ENCODE data around the gene ZNHIT1. TPM values are rescaled to one million over a fixed set of nuclear protein-coding genes. Genes with fewer than 3 reads are reported as not detected.
A peak's percentile ranks its signal among the peaks of the same experiment; 100 is the strongest.

Gene ZNHIT1
- total and polyA plus RNA-seq, 2 of the 8 experiments (the other 6 are each of a cell fraction or from before 2014, with no cell fraction given): 38.2 to 61.7 TPM

DNA sequence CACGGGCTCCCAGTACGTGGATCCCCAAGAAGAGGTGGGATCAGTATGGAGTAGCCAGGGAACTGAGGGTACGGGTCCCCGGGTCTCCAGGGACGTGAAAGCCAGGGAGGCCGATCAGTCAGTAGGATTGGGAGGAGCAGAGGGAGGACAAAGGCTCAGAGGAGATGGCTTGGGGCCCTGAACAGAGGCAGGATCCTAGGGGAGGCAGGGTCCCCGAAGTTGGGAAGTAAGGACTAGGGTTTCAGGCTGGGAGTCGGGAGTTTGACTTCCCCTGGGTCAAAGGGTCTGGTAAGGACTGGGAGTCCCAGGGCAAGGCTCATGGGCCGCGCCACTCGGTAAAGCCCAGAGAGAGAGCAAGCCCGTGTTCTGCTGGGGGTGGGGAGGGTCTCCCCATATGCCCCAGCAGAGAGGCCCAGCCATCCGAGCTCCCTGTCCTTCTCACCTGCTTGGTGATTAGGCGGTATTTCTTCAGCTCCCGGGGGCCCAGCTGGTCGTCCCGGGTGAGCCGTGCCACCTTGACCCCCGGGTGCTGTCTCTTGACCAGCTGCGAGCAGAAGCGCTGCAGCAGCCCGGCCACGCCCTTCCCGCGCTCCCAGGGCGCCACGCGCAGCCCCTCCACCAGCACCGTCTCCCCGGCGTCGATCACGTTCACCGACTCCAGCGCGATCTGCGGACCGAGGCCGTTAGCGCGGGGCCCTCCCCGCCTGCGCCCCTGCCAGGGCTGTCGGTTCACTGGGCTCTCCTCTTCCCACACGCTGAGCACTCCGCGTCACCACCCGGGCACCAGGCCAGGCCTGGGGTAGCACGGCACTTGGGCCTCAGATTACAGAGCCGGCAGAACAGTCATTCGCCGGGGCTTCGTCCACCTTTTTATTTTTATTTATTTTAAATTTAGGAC, 44.9 kb upstream of the ZNHIT1 start (continued):
- TF ChIP-seq SAP30 (IDR thresholded peaks at IDR 0.05; ENCODE audit: insufficient read depth, insufficient replicate concordance, low read length) (no peak), SUZ12 (IDR thresholded peaks at IDR 0.05; ENCODE audit: low read length) (peak; percentile 65), RNF2 (IDR thresholded peaks at IDR 0.05; ENCODE audit: borderline replicate concordance, low read depth, low read length, missing control alignments, poor library complexity, severe bottlenecking) (peak; percentile 54), POLR2A (IDR thresholded peaks at IDR 0.05; ENCODE audit: control extremely low read depth in 1 of 2, low read depth in 2 of 2, low read length in 2 of 2) (no peak), POLR2AphosphoS5 (IDR thresholded peaks at IDR 0.05; ENCODE audit: low read depth, low read length) (no peak), SRF (IDR thresholded peaks at IDR 0.05; ENCODE audit: low read depth, low read length) (no peak), KDM5A (IDR thresholded peaks at IDR 0.05; ENCODE audit: low read length) (no peak), KDM4A (IDR thresholded peaks at IDR 0.05; ENCODE audit: low read depth, low read length, severe bottlenecking) (peak; percentile 53), YY1 (IDR thresholded peaks at IDR 0.05; ENCODE audit: low read depth, low read length) (no peak)
- TF ChIP-seq, protein P1, sequence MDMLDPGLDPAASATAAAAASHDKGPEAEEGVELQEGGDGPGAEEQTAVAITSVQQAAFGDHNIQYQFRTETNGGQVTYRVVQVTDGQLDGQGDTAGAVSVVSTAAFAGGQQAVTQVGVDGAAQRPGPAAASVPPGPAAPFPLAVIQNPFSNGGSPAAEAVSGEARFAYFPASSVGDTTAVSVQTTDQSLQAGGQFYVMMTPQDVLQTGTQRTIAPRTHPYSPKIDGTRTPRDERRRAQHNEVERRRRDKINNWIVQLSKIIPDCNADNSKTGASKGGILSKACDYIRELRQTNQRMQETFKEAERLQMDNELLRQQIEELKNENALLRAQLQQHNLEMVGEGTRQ (IDR thresholded peaks at IDR 0.05; ENCODE audit: low read length): no peak
- TF ChIP-seq, protein P2, sequence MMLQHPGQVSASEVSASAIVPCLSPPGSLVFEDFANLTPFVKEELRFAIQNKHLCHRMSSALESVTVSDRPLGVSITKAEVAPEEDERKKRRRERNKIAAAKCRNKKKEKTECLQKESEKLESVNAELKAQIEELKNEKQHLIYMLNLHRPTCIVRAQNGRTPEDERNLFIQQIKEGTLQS (IDR thresholded peaks at IDR 0.05; ENCODE audit: insufficient read depth, low read depth, low read length): no peak
- TF ChIP-seq, protein P3, sequence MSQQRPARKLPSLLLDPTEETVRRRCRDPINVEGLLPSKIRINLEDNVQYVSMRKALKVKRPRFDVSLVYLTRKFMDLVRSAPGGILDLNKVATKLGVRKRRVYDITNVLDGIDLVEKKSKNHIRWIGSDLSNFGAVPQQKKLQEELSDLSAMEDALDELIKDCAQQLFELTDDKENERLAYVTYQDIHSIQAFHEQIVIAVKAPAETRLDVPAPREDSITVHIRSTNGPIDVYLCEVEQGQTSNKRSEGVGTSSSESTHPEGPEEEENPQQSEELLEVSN (IDR thresholded peaks at IDR 0.05): peak; percentile 55; the same call in 1 of the 2 replicates
